ENCODE measurements around the gene RALGAPA1. TPM values are rescaled to one million over a fixed set of nuclear protein-coding genes. Genes with fewer than 3 reads are reported as not detected.
A peak's percentile ranks its signal among the peaks of the same experiment; 100 is the strongest.

RALGAPA1 gene
- total RNA-seq, 6 experiments from 2014 or later, result 12.1 to 16.1 (median 13.2) TPM

GRCh38 chr14:35515916-35516315, 293.2 kb downstream of the RALGAPA1 start:
- Mint-ChIP-seq H3K9me3 (no peaks in the 10 kb centered on the region), H3K27ac (no peak overlapping the region), H3K36me3 (ENCODE audit: low read depth) (no peaks in the 10 kb centered on the region), H3K4me3 (no peak overlapping the region), H3K4me1 (ENCODE audit: low read depth) (no peaks in the 10 kb centered on the region), H3K27me3 (ENCODE audit: insufficient read depth) (no peaks in the 10 kb centered on the region)
- TF ChIP-seq, protein P1, sequence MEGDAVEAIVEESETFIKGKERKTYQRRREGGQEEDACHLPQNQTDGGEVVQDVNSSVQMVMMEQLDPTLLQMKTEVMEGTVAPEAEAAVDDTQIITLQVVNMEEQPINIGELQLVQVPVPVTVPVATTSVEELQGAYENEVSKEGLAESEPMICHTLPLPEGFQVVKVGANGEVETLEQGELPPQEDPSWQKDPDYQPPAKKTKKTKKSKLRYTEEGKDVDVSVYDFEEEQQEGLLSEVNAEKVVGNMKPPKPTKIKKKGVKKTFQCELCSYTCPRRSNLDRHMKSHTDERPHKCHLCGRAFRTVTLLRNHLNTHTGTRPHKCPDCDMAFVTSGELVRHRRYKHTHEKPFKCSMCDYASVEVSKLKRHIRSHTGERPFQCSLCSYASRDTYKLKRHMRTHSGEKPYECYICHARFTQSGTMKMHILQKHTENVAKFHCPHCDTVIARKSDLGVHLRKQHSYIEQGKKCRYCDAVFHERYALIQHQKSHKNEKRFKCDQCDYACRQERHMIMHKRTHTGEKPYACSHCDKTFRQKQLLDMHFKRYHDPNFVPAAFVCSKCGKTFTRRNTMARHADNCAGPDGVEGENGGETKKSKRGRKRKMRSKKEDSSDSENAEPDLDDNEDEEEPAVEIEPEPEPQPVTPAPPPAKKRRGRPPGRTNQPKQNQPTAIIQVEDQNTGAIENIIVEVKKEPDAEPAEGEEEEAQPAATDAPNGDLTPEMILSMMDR (IDR thresholded peaks at IDR 0.05), result no peak
- DNase-seq, result no peak

GRCh38 chr14:35512765-35513164, 296.3 kb downstream of the RALGAPA1 start:
- TF ChIP-seq, protein P1 (IDR thresholded peaks at IDR 0.05), result no peak
- H3K36me3 Mint-ChIP-seq (ENCODE audit: low read depth), result no peaks in the 10 kb centered on the region
- no peaks in the 10 kb centered on the region for H3K9me3 Mint-ChIP-seq
- H3K27ac Mint-ChIP-seq, result no peak overlapping the region
- no peak for DNase-seq
- H3K27me3 Mint-ChIP-seq (ENCODE audit: insufficient read depth), result no peaks in the 10 kb centered on the region
- H3K4me3 Mint-ChIP-seq, result no peak overlapping the region
- H3K4me1 Mint-ChIP-seq (ENCODE audit: low read depth), result peaks cover 5% of the 10 kb centered on the region; the same call in 1 of the 2 replicates

- Mint-ChIP-seq H3K36me3 (ENCODE audit: low read depth) (no peaks in the 10 kb centered on the region), H3K27me3 (ENCODE audit: insufficient read depth) (no peaks in the 10 kb centered on the region), H3K4me1 (ENCODE audit: low read depth) (peaks cover 27% of the 10 kb centered on the region), H3K27ac (no peak overlapping the region), H3K9me3 (no peaks in the 10 kb centered on the region), H3K4me3 (no peak overlapping the region)
- no peak for DNase-seq
- TF ChIP-seq, protein P1 (IDR thresholded peaks at IDR 0.05), result no peak
These were observed 299.2 kb downstream of the RALGAPA1 start for GRCh38 chr14:35509846-35510245.

DNA sequence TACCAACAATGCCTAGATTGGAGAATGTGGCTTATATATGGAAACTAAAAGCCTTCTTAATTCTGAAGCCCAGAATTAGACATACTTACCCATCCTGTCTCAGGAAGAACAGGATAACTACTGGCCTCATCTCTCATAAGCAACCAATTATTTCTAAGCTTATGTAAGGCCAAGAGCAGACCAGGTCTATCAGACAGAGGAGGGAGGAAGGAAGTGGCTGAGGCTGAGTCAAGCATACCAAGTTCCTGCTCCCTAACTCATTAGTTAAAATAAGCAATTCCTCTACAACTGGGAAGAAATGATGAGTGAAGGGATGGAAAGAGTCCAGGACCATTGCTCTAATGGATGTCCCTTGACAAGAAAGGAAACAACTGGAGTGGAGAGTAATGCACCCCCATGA, 302.2 kb downstream of the RALGAPA1 start:
- TF ChIP-seq, protein P1 (IDR thresholded peaks at IDR 0.05), result no peak
- H3K9me3 Mint-ChIP-seq, result no peaks in the 10 kb centered on the region
- peak overlapping the region; percentile 32 for H3K27ac Mint-ChIP-seq
- peaks cover 27% of the 10 kb centered on the region for H3K4me1 Mint-ChIP-seq (ENCODE audit: low read depth)
- H3K4me3 Mint-ChIP-seq, result no peak overlapping the region
- H3K36me3 Mint-ChIP-seq (ENCODE audit: low read depth), result no peaks in the 10 kb centered on the region
- H3K27me3 Mint-ChIP-seq (ENCODE audit: insufficient read depth), result no peaks in the 10 kb centered on the region
- peak; percentile 61 for DNase-seq

DNA sequence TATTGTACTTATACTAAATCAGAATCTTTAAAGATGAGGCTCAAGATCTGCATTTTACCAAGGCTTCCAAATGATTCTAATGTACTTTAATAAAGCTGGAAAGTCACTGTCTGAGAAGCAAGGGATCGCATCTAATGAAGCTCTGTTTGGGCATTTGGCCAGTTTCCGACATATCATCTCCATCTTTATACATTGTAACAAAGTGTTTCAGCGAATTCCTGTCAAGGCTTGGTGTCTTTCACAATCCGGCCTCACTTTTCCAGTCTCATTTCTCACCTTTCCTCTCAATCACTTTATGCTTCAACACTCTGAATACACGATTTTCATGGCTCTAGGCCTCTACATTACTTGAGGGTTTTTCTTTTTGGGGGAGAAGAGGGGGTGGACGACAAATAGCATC, 302.6 kb downstream of the RALGAPA1 start:
- H3K27me3 Mint-ChIP-seq (ENCODE audit: insufficient read depth), result no peaks in the 10 kb centered on the region
- H3K4me1 Mint-ChIP-seq (ENCODE audit: low read depth), result peaks cover 27% of the 10 kb centered on the region
- no peaks in the 10 kb centered on the region for H3K9me3 Mint-ChIP-seq
- no peaks in the 10 kb centered on the region for H3K36me3 Mint-ChIP-seq (ENCODE audit: low read depth)
- H3K4me3 Mint-ChIP-seq, result no peak overlapping the region
- DNase-seq, result no peak
- peak overlapping the region; percentile 32 for H3K27ac Mint-ChIP-seq
- TF ChIP-seq, protein P1 (IDR thresholded peaks at IDR 0.05), result no peak

- Mint-ChIP-seq H3K4me3 (no peak overlapping the region), H3K27me3 (ENCODE audit: insufficient read depth) (no peaks in the 10 kb centered on the region), H3K27ac (no peak overlapping the region), H3K36me3 (ENCODE audit: low read depth) (no peaks in the 10 kb centered on the region), H3K9me3 (no peaks in the 10 kb centered on the region), H3K4me1 (ENCODE audit: low read depth) (peaks cover 27% of the 10 kb centered on the region)
- TF ChIP-seq, protein P1 (IDR thresholded peaks at IDR 0.05), result no peak
- DNase-seq, result no peak
These were observed 304.8 kb downstream of the RALGAPA1 start for GRCh38 chr14:35504260-35504659.

All from HFFc6 (cell line).